IMR-90 (cell line): ENCODE results near the gene ZNF616. TPM values are rescaled to one million over a fixed set of nuclear protein-coding genes. Genes with fewer than 3 reads are reported as not detected.
A peak's percentile ranks its signal among the peaks of the same experiment; 100 is the strongest.

Experiments used
- ATAC-seq: fragments of 200-7000 bp; cut with Tn5 transposase; 2 replicates; pipeline ENCODE4 v1.9.1; 2020; ENCODE audit warnings: low read depth, mild to moderate bottlenecking, moderate library complexity
- BruUV-seq: library from RNA; stranded (reverse); fragments of 400-500 nt; replicated peaks from 2 replicates; lab custom pipeline; 2021; lab: Mats Ljungman, UMichigan
- CTCF ChIA-PET: fragments of 300-600 bp; formaldehyde crosslinking; extraction: SDS; loops from one replicate; lab custom pipeline; 2021; ENCODE audit warnings: antibody characterized with exemption; lab: Yijun Ruan, JAX
- POLR2A ChIA-PET: fragments of 300-600 bp; sonication (Branson Sonifier 250); formaldehyde crosslinking; loops from one replicate; lab custom pipeline; 2022; ENCODE audit warnings: antibody characterized with exemption; ENCODE audit not compliant: unreplicated experiment; lab: Charles Lee
- DNase-seq: peaks from one replicate; pipeline ENCODE4 v3.0.0; 2013
- H2AFZ ChIP-seq: replicated peaks from 2 replicates; pipeline ENCODE3; 2013; ENCODE audit warnings: low read length, mild to moderate bottlenecking; ENCODE audit not compliant: poor library complexity
- H2AK5ac ChIP-seq: 2 replicates; pipeline ENCODE4 v1.6.1; 2013; ENCODE audit warnings: low read depth, low read length, inconsistent platforms
- H2AK9ac ChIP-seq: replicated peaks from 2 replicates; pipeline ENCODE3; 2013; ENCODE audit warnings: mild to moderate bottlenecking, low read depth, low read length, moderate library complexity; ENCODE audit not compliant: poor library complexity
- H2BK120ac ChIP-seq: 2 replicates; pipeline ENCODE4 v1.6.1; 2013; ENCODE audit warnings: low read depth, low read length, inconsistent platforms
- H2BK15ac ChIP-seq: 3 replicates; pipeline ENCODE4 v1.6.1; 2013; ENCODE audit warnings: low read depth, low read length, inconsistent platforms
- H2BK20ac ChIP-seq: 2 replicates; pipeline ENCODE4 v1.6.1; 2013; ENCODE audit warnings: low read depth, mild to moderate bottlenecking, inconsistent platforms, low read length, moderate library complexity
- H2BK5ac ChIP-seq: 2 replicates; pipeline ENCODE4 v1.6.1; 2013; ENCODE audit warnings: mild to moderate bottlenecking, low read depth, low read length, inconsistent platforms; ENCODE audit not compliant: poor library complexity, severe bottlenecking
- H3K14ac ChIP-seq: replicated peaks from 2 replicates; pipeline ENCODE4 v1.6.1; 2013; ENCODE audit warnings: low read depth, low read length, inconsistent platforms
- H3K18ac ChIP-seq: 2 replicates; pipeline ENCODE4 v1.6.1; 2013; ENCODE audit warnings: low read depth, low read length, control low read depth
- H3K23ac ChIP-seq: 2 replicates; pipeline ENCODE4 v1.6.1; 2013; ENCODE audit warnings: low read depth, low read length, inconsistent platforms
- H3K27ac ChIP-seq: 2 replicates; pipeline ENCODE4 v1.5.1; 2013; ENCODE audit warnings: mild to moderate bottlenecking, control low read depth, low read length; ENCODE audit not compliant: insufficient read depth
- H3K27me3 ChIP-seq: 2 replicates; pipeline ENCODE4 v1.6.1; 2013; ENCODE audit warnings: low read length; ENCODE audit not compliant: control insufficient read depth, insufficient read depth
- H3K36me3 ChIP-seq: 2 replicates; pipeline ENCODE4 v1.6.1; 2013; ENCODE audit warnings: low read length, mixed read lengths; ENCODE audit not compliant: control insufficient read depth, insufficient read depth
- H3K4ac ChIP-seq: 2 replicates; pipeline ENCODE4 v1.6.1; 2013; ENCODE audit warnings: low read depth, low read length, inconsistent platforms
- H3K4me1 ChIP-seq: 2 replicates; pipeline ENCODE4 v1.6.1; 2013; ENCODE audit warnings: low read length, mixed read lengths; ENCODE audit not compliant: control insufficient read depth, insufficient read depth
- H3K4me2 ChIP-seq: 2 replicates; pipeline ENCODE4 v1.6.1; 2013; ENCODE audit warnings: low read depth, mild to moderate bottlenecking, control low read depth, low read length, moderate library complexity
- H3K4me3 ChIP-seq: 2 replicates; pipeline ENCODE4 v1.5.1; 2013; ENCODE audit warnings: low read depth, mild to moderate bottlenecking, control low read depth, low read length, moderate library complexity; ENCODE audit not compliant: insufficient read depth
- H3K56ac ChIP-seq: 2 replicates; pipeline ENCODE4 v1.6.1; 2013; ENCODE audit warnings: low read length, inconsistent platforms; ENCODE audit not compliant: insufficient read depth; ENCODE audit errors: extremely low read depth
- H3K79me1 ChIP-seq, 2 experiments: 2 replicates each; pipeline ENCODE4 v1.6.1; 2013; ENCODE audit warnings: low read length in 2 of 2, inconsistent platforms in 1 of 2, low read depth in 1 of 2
- H3K9ac ChIP-seq: 2 replicates; pipeline ENCODE4 v1.6.1; 2013; ENCODE audit warnings: low read depth, low read length, control low read depth
- H3K9me1 ChIP-seq: 2 replicates; pipeline ENCODE4 v1.6.1; 2013; ENCODE audit warnings: low read length, inconsistent platforms; ENCODE audit not compliant: insufficient read depth
- H3K9me3 ChIP-seq: 2 replicates; pipeline ENCODE4 v1.6.1; 2013; ENCODE audit warnings: low read length; ENCODE audit not compliant: control insufficient read depth, insufficient read depth
- H4K20me1 ChIP-seq: 2 replicates; pipeline ENCODE4 v1.6.1; 2013; ENCODE audit warnings: low read length, inconsistent platforms; ENCODE audit not compliant: insufficient read depth
- H4K5ac ChIP-seq: 2 replicates; pipeline ENCODE4 v1.6.1; 2013; ENCODE audit warnings: mild to moderate bottlenecking, low read depth, low read length, control low read depth
- H4K8ac ChIP-seq, 2 experiments: 2 replicates each; pipeline ENCODE4 v1.6.1; 2013; ENCODE audit warnings: low read depth in 2 of 2, low read length in 2 of 2, control low read depth in 1 of 2, inconsistent platforms in 1 of 2
- H4K91ac ChIP-seq: 2 replicates; pipeline ENCODE4 v1.6.1; 2013; ENCODE audit warnings: low read depth, low read length, inconsistent platforms; ENCODE audit not compliant: insufficient read depth
- BHLHE40 ChIP-seq: fragments of 150-350 bp; IDR thresholded peaks from 2 replicates; pipeline ENCODE4 v1.6.1; 2016; ENCODE audit warnings: mild to moderate bottlenecking, low read depth, low read length
- CEBPB ChIP-seq: IDR thresholded peaks from 2 replicates; pipeline ENCODE4 v1.6.1; 2012; ENCODE audit warnings: low read depth, low read length, improper control_type of control experiment
- CHD1 ChIP-seq: IDR thresholded peaks from 2 replicates; pipeline ENCODE4 v1.6.1; 2012; ENCODE audit warnings: low read depth, low read length, improper control_type of control experiment
- FOS ChIP-seq: fragments of 150-350 bp; IDR thresholded peaks from 2 replicates; pipeline ENCODE4 v1.6.1; 2016; ENCODE audit warnings: low read depth, low read length
- MAFK ChIP-seq: IDR thresholded peaks from 2 replicates; pipeline ENCODE4 v1.6.1; 2012; ENCODE audit warnings: low read depth, low read length, improper control_type of control experiment
- RCOR1 ChIP-seq: IDR thresholded peaks from 2 replicates; pipeline ENCODE4 v1.6.1; 2012; ENCODE audit warnings: mild to moderate bottlenecking, low read length, improper control_type of control experiment; ENCODE audit not compliant: insufficient replicate concordance
- RFX5 ChIP-seq: IDR thresholded peaks from 2 replicates; pipeline ENCODE4 v1.8.0; 2012; ENCODE audit warnings: low read depth, mild to moderate bottlenecking, low read length, moderate library complexity
- SMC3 ChIP-seq: fragments of 150-350 bp; IDR thresholded peaks from 2 replicates; pipeline ENCODE4 v1.6.1; 2016; ENCODE audit warnings: low read depth, mild to moderate bottlenecking, antibody characterized with exemption, low read length, moderate library complexity
- WGBS, 2 experiments: methylation state at CpG; one replicate each; pipeline versions ENCODE4 v1.1.5 to v1.1.7; 2013; ENCODE audit warnings: missing lambda C conversion rate in 2 of 2; ENCODE audit not compliant: insufficient read length in 1 of 2; ENCODE audit errors: extremely low coverage in 2 of 2; 5-methylcytosine and 5-hydroxymethylcytosine counted together
- dilution Hi-C: fragments of 300-500 bp; cut with HindIII; formaldehyde crosslinking; loops from one replicate; pipeline ENCODE4 v1.14.3; 2018; ENCODE audit warnings: low sequenced_read_pairs; ENCODE audit not compliant: unreplicated experiment
- in situ Hi-C: fragments of 300-500 bp; cut with MboI; formaldehyde crosslinking; loops from 3 replicates; pipeline ENCODE4 v1.14.3; 2019; ENCODE audit warnings: low sequenced_read_pairs, inconsistent platforms, mixed read lengths
- intact Hi-C: fragments of 100-400 bp; cut with micrococcal nuclease; formaldehyde crosslinking; loops from 2 replicates; pipeline ENCODE4 v1.10.0; 2022
- polyA plus RNA-seq, 3 experiments: library from polyadenylated mRNA; depleted of rRNA; stranded (reverse); fragments of >200 nt; gene quantifications; 2 replicates each; pipeline ENCODE4 v1.2.3, GENCODE V29; 2012; ENCODE audit warnings: low replicate concordance in 1 of 3
- total RNA-seq: library from RNA; depleted of rRNA; stranded (reverse); fragments of >200 nt; gene quantifications from 2 replicates; pipeline ENCODE4 v1.2.3, GENCODE V29; 2012
- TF ChIP-seq, protein P1 (sequence below): conservative IDR thresholded peaks from 2 replicates; pipeline ENCODE4 v1.5.1; 2012; ENCODE audit warnings: mild to moderate bottlenecking, low read depth, low read length, improper control_type of control experiment

The ZNF616 gene
- total and polyA plus RNA-seq, 2 of the 4 experiments (the other 2 are of a cell fraction), result 2.8 to 13.6 TPM

DNA sequence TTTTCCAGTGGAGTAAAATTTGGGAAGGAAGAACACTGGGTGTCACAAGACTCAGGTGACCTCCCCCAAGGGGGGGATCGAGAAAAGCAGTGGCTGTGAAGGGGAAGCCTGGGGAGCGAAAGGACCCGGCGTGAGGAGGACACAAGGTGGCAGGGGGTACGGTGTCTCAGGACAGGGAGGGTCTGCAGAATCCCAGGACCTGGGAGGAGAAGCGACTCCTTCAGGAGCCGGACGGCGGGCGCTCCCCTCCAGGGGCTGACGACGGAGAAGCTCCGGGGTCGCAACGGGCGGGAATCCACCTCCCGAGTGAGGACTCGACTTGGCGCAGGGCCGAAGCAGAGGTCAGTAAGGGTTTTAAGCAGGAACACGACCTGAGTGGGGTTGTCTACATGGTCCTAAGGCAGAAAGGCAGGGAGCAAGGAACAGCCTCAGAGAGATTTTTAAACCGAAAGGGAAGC is 31.2 kb upstream of the ZNF616 start:
- BruUV-seq, result no TSS peak
- Histone ChIP-seq H3K4ac (peak overlapping the region; percentile 77), H2BK120ac (no peak overlapping the region), H3K9ac (peak overlapping the region; percentile 92), H2AK5ac (0 out of 2 replicates have a peak overlapping the region, but pooled peaks have one; percentile 28), H2BK20ac (no peak overlapping the region), H4K20me1 (no peaks in the 10 kb centered on the region), H3K56ac (peak overlapping the region; percentile 70; the same call in 1 of the 2 replicates), H3K23ac (peak overlapping the region; percentile 88; the same call in 1 of the 2 replicates), H3K4me2 (peak overlapping the region; percentile 94), H3K14ac (peak overlapping the region; percentile 89), H4K8ac (peak overlapping the region; percentile 79 to 85; a peak in 3 of 4 replicates), H3K18ac (0 out of 2 replicates have a peak overlapping the region, but pooled peaks have one; percentile 62), H2BK15ac (peak overlapping the region; percentile 76; the same call in 2 of the 3 replicates), H3K4me3 (peak overlapping the region; percentile 90), H2BK5ac (peak overlapping the region; percentile 48), H2AFZ (peak overlapping the region; percentile 98), H3K27me3 (no peaks in the 10 kb centered on the region), H3K9me1 (no peaks in the 10 kb centered on the region), H4K5ac (peak overlapping the region; percentile 67), H2AK9ac (peak overlapping the region; percentile 86), H3K4me1 (no peaks in the 10 kb centered on the region), H3K36me3 (peaks cover 9% of the 10 kb centered on the region), H3K9me3 (no peaks in the 10 kb centered on the region), H3K27ac (peak overlapping the region; percentile 68), H4K91ac (peak overlapping the region; percentile 86), H3K79me1 (peaks cover 5 to 14% of the 10 kb centered on the region in 2 experiments; a peak in 3 of 4 replicates)
- TF ChIP-seq SMC3, result no peak
- no peak for TF ChIP-seq MAFK
- no peak for TF ChIP-seq BHLHE40
- no peak for TF ChIP-seq FOS
- TF ChIP-seq RCOR1, result no peak
- TF ChIP-seq, protein P1, sequence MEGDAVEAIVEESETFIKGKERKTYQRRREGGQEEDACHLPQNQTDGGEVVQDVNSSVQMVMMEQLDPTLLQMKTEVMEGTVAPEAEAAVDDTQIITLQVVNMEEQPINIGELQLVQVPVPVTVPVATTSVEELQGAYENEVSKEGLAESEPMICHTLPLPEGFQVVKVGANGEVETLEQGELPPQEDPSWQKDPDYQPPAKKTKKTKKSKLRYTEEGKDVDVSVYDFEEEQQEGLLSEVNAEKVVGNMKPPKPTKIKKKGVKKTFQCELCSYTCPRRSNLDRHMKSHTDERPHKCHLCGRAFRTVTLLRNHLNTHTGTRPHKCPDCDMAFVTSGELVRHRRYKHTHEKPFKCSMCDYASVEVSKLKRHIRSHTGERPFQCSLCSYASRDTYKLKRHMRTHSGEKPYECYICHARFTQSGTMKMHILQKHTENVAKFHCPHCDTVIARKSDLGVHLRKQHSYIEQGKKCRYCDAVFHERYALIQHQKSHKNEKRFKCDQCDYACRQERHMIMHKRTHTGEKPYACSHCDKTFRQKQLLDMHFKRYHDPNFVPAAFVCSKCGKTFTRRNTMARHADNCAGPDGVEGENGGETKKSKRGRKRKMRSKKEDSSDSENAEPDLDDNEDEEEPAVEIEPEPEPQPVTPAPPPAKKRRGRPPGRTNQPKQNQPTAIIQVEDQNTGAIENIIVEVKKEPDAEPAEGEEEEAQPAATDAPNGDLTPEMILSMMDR, result no peak
- TF ChIP-seq RFX5, result no peak
- TF ChIP-seq CEBPB, result no peak
- no peak for TF ChIP-seq CHD1
- in situ Hi-C loops (no loop called here), intact Hi-C loops (loop anchor here (2.0 kb wide), 1 partner anchor 18 kb away; no protein-coding TSS in a partner anchor), dilution Hi-C loops (no loop called here)
- ATAC-seq (peak; percentile 53), DNase-seq (no peak)
- WGBS, 2 experiments, result 5% methylated on average over 3 of the region's 22 CpGs; no CpG with 5 or more reads in 1 of the 2 experiments
- ChIA-PET POLR2A (interaction anchor here (0.6 kb wide), 2 partner anchors 14 kb away, joined by 4 read pairs; no protein-coding TSS in a partner anchor), CTCF (no interaction called here)
